Pancreas (tissue), 10 donors: ENCODE measurements around the gene MYO7B. TPM values are rescaled to one million over a fixed set of nuclear protein-coding genes. Genes with fewer than 3 reads are reported as not detected.

Source experiments
- ATAC-seq, 4 donors: fragments of 200-7000 bp; cut with Tn5 transposase; one replicate each; pipeline versions ENCODE4 v1.8.0 to v1.9.1; 2020; ENCODE audit warnings: mild to moderate bottlenecking in 4 of 4, moderate library complexity in 4 of 4
- DNase-seq, 6 donors: peaks; one replicate each; pipeline ENCODE4 v3.0.0-alpha.2; 2020
- FAIRE-seq: peaks from 2 replicates; lab custom pipeline; 2012; peaks lifted over from hg19 to GRCh38; lab: Jason Lieb, UNC
- H3K27ac ChIP-seq, 4 donors: fragments of 200-600 bp; sonication (generic); 1 replicate in 3 of 4; 2 replicates in 1 of 4; pipeline versions ENCODE4 v1.5.0 to v1.8.0; 2020
- H3K27me3 ChIP-seq, 4 donors: fragments of 200-600 bp; one replicate each; pipeline ENCODE4 v1.8.0; 2021
- H3K36me3 ChIP-seq, 3 donors: fragments of 200-600 bp; sonication (generic) in 1 of 3; one replicate each; pipeline versions ENCODE4 v1.5.0 to v1.8.0; 2020 to 2021
- H3K4me1 ChIP-seq, 3 donors: fragments of 200-600 bp; one replicate each; pipeline ENCODE4 v1.8.0; 2021
- H3K4me3 ChIP-seq, 4 donors: fragments of 200-600 bp; sonication (generic) in 2 of 4; one replicate each; pipeline versions ENCODE4 v1.5.0 to v1.8.0; 2020 to 2021
- H3K9me3 ChIP-seq, 4 donors: fragments of 200-600 bp; one replicate each; pipeline ENCODE4 v1.8.0; 2021
- CTCF ChIP-seq, 4 donors: fragments of 200-600 bp; sonication (generic) in 3 of 4; IDR thresholded peaks; one replicate each; pipeline versions ENCODE4 v1.5.0 to v1.8.0; 2021; ENCODE audit warnings: antibody characterized with exemption in 4 of 4
- WGBS, 2 donors: extraction: QIAGEN DNeasy Blood & Tissue Kit; methylation state at CpG; one replicate each; pipeline ENCODE4 v1.1.7; 2013; 5-methylcytosine and 5-hydroxymethylcytosine counted together
- intact Hi-C, 3 donors: fragments of 100-400 bp; cut with DNase I; formaldehyde crosslinking; loops; one replicate each; pipeline versions ENCODE4 v1.11.1 to v1.14.2; 2022
- polyA plus RNA-seq, 2 donors: library from polyadenylated mRNA; stranded (reverse); fragments of 200-250 nt; gene quantifications; one replicate each; pipeline ENCODE4 v1.2.3, GENCODE V29; 2013
- total RNA-seq, 6 donors: library from RNA; stranded (reverse); fragmentation: NEBNext Ultra II Directional in 4 of 6; extraction: Animal tissue kit (Norgen Biotek cat#: 25700) in 4 of 6; gene quantifications; one replicate each; pipeline versions ENCODE4 v1.2.1 to v1.2.4, GENCODE V29; 2021 to 2023
- donor health status: healthy with polysubstance abuse.
- donor health status: DM: no; HTN: no; CAD: no; lungs with moderate emphysema.
- donor health status: DM: no; HTN: no; CAD: no.
- donor health status: control.
- donor health status: control.
- donor health status: Bipolar disorder and iron deficiency.
- donor health status: DM: yes; HTN: yes; CAD: no.
- donor health status: DM: no; HTN: no; CAD: no.
- donor health status: DM: no; HTN: no; CAD: no.
- donor health status: DM: yes; HTN: yes; CAD: no.

MYO7B gene
- total and polyA plus RNA-seq, 8 donors = 0.12 to 1.5 (median 0.83) TPM

- H3K4me1 ChIP-seq = no peaks in the 10 kb centered on the region
- H3K27me3 ChIP-seq = no peaks in the 10 kb centered on the region
- no peak for TF ChIP-seq CTCF (IDR thresholded peaks at IDR 0.05)
- H3K27ac ChIP-seq = no peak overlapping the region
- H3K9me3 ChIP-seq = no peaks in the 10 kb centered on the region
- H3K4me3 ChIP-seq = no peak overlapping the region
- no peak for ATAC-seq
- no peaks in the 10 kb centered on the region for H3K36me3 ChIP-seq
- intact Hi-C loops = no loop called here
- 74 to 80% methylated on average over 3 of the region's 3 CpGs for WGBS, 2 donors
- DNase-seq = no peak
- no peak for FAIRE-seq
These were observed 63.2 kb downstream of the MYO7B start for GRCh38 chr2:127598711-127599110.

GRCh38 chr2:127599211-127599610 is 63.7 kb downstream of the MYO7B start:
- intact Hi-C loops = no loop called here
- H3K27ac ChIP-seq = no peak overlapping the region
- 56 to 75% methylated on average over 3 of the region's 3 CpGs for WGBS, 2 donors
- no peak for FAIRE-seq
- no peak for DNase-seq
- ATAC-seq = no peak
- no peaks in the 10 kb centered on the region for H3K4me1 ChIP-seq
- H3K4me3 ChIP-seq = no peak overlapping the region
- no peaks in the 10 kb centered on the region for H3K9me3 ChIP-seq
- no peaks in the 10 kb centered on the region for H3K36me3 ChIP-seq
- H3K27me3 ChIP-seq = no peaks in the 10 kb centered on the region
- no peak for TF ChIP-seq CTCF (IDR thresholded peaks at IDR 0.05)

- DNase-seq (peak in 2 of 6 donors; percentile 4 to 9), FAIRE-seq (no peak), ATAC-seq (no peak)
- no peak overlapping the region for H3K4me3 ChIP-seq
- H3K36me3 ChIP-seq = no peaks in the 10 kb centered on the region
- H3K27ac ChIP-seq = no peak overlapping the region
- no peaks in the 10 kb centered on the region for H3K9me3 ChIP-seq
- no peak for TF ChIP-seq CTCF (IDR thresholded peaks at IDR 0.05)
- 83 to 91% methylated on average over 8 of the region's 8 CpGs for WGBS, 2 donors
- intact Hi-C loops = no loop called here
- H3K4me1 ChIP-seq = no peaks in the 10 kb centered on the region
- no peaks in the 10 kb centered on the region for H3K27me3 ChIP-seq
These were observed 69.5 kb downstream of the MYO7B start for GRCh38 chr2:127604986-127605385.

- Histone ChIP-seq H3K4me1 (no peaks in the 10 kb centered on the region), H3K27ac (no peak overlapping the region), H3K27me3 (no peaks in the 10 kb centered on the region), H3K4me3 (no peak overlapping the region), H3K9me3 (no peaks in the 10 kb centered on the region), H3K36me3 (no peaks in the 10 kb centered on the region)
- 77 to 82% methylated on average over 7 of the region's 7 CpGs for WGBS, 2 donors
- ATAC-seq (no peak), DNase-seq (peak in 2 of 6 donors; percentile 0 to 22), FAIRE-seq (no peak)
- TF ChIP-seq CTCF (IDR thresholded peaks at IDR 0.05) = no peak
- intact Hi-C loops = no loop called here
These were observed 70.3 kb downstream of the MYO7B start for GRCh38 chr2:127605691-127606263.

- ATAC-seq (no peak), DNase-seq (peak in 3 of 6 donors; percentile 2 to 41 (median 38)), FAIRE-seq (no peak)
- TF ChIP-seq CTCF (IDR thresholded peaks at IDR 0.05) = no peak
- Histone ChIP-seq H3K4me3 (no peak overlapping the region), H3K27ac (no peak overlapping the region), H3K36me3 (no peaks in the 10 kb centered on the region), H3K4me1 (no peaks in the 10 kb centered on the region), H3K27me3 (no peaks in the 10 kb centered on the region), H3K9me3 (no peaks in the 10 kb centered on the region)
- intact Hi-C loops = no loop called here
- WGBS, 2 donors = 87 to 90% methylated on average over 17 of the region's 17 CpGs
These were observed 71.3 kb downstream of the MYO7B start for GRCh38 chr2:127606625-127607398.
